ENCODE data around the gene LHFPL3. TPM values are rescaled to one million over a fixed set of nuclear protein-coding genes. Genes with fewer than 3 reads are reported as not detected.

LHFPL3 gene
- total RNA-seq, 4 donors from 2014 or later: not detected

DNA sequence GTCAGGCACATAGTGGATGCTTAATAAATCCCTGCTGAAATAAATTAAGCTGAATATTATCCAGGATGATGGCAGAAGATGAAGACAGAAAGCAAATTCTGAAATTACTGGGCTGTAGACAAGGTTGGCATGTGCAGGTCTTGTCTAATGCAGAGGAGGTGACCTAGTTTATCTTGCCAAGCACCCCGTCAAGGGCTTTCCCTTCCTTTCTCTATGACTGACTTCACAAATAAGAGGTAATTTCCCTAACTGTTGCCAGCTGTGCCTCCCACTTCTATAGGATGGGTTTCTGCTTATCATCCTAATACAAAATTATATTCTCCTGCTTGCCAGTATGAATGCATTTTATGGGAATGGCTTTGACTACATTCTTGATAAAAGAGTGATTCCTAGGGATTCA lies 38.0 kb downstream of the LHFPL3 start:
- Histone ChIP-seq H3K27me3 (no peaks in the 10 kb centered on the region), H3K27ac (no peak overlapping the region), H3K36me3 (no peaks in the 10 kb centered on the region), H3K4me3 (replicated peaks in 1 of 3) (no peak overlapping the region), H3K9me3 (no peaks in the 10 kb centered on the region), H3K4me1 (peaks cover 12 to 16% of the 10 kb centered on the region in 2 donors)
- WGBS, 2 donors: 20 to 21% methylated on average over 1 of the region's 1 CpG
- intact Hi-C loops (cut with DNase I): no loop called here
- TF ChIP-seq, protein P1, sequence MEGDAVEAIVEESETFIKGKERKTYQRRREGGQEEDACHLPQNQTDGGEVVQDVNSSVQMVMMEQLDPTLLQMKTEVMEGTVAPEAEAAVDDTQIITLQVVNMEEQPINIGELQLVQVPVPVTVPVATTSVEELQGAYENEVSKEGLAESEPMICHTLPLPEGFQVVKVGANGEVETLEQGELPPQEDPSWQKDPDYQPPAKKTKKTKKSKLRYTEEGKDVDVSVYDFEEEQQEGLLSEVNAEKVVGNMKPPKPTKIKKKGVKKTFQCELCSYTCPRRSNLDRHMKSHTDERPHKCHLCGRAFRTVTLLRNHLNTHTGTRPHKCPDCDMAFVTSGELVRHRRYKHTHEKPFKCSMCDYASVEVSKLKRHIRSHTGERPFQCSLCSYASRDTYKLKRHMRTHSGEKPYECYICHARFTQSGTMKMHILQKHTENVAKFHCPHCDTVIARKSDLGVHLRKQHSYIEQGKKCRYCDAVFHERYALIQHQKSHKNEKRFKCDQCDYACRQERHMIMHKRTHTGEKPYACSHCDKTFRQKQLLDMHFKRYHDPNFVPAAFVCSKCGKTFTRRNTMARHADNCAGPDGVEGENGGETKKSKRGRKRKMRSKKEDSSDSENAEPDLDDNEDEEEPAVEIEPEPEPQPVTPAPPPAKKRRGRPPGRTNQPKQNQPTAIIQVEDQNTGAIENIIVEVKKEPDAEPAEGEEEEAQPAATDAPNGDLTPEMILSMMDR (IDR thresholded peaks at IDR 0.05): no peak
- no peak for TF ChIP-seq POLR2A (IDR thresholded peaks at IDR 0.05)
- DNase-seq: peak; percentile 62 to 69

DNA sequence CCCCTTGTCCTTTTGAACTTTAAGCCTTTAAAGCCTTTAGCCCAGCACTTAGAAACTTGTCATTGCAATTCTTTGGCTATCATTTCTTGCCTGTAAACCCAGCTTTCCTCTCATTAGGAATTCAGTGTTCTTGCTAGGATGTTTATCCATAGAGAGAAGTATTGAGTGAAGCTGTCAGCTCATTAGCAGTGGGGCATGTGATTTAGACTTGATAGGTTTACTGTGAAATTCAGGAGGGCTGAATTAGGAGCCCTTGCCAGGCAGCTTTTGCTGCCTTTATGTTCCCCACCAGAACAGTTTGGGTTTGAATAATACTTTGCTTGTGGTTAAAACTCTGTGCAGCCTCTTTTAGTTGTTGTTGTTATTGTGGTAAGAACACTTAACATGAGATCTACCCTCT lies 39.5 kb downstream of the LHFPL3 start:
- DNase-seq: no peak
- no peak overlapping the region for H3K4me3 ChIP-seq (replicated peaks in 1 of 3)
- TF ChIP-seq, protein P1 (IDR thresholded peaks at IDR 0.05): no peak
- TF ChIP-seq POLR2A (IDR thresholded peaks at IDR 0.05): no peak
- H3K27me3 ChIP-seq: no peaks in the 10 kb centered on the region
- H3K9me3 ChIP-seq: no peaks in the 10 kb centered on the region
- intact Hi-C loops (cut with DNase I): no loop called here
- peaks cover 12 to 16% of the 10 kb centered on the region in 2 donors for H3K4me1 ChIP-seq
- H3K36me3 ChIP-seq: no peaks in the 10 kb centered on the region
- H3K27ac ChIP-seq: no peak overlapping the region

DNA sequence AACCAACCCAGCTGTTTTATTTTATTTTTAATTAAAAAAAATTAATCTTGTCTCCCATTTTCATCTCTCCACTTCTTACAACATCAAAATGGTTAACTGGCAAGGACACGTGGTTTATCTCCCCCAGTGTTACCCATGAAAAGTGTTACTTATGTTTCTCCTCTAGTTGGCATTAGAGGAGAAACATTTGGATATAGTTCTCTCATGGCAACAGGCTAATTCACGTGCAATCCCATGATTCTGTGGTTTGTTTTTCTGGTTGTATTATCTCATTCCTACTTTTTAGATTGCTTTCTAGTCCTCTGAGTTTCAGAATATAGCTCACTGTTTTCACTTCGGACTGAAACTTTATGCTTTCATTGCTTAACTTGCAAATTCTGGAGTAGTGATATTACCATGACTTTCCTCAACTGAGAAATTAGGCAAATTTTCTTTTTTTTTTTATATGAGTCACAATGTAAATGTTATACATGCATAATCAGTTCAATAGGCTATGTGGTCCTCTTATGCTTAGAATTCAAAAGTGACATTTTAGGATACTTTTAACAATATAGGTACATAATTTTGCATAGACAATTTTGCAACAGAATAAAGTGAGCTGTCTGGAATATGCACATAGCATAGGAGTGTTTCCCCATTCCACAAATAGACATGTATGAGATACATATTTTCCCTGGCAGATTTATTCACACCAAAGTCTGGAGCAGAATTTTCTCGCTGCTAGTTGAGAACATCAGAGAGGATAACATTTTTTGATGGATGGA lies 43.0 kb downstream of the LHFPL3 start:
- TF ChIP-seq POLR2A (IDR thresholded peaks at IDR 0.05): no peak
- TF ChIP-seq, protein P1 (IDR thresholded peaks at IDR 0.05): no peak
- Histone ChIP-seq H3K4me3 (replicated peaks in 1 of 3) (no peak overlapping the region), H3K4me1 (peaks cover 8 to 9% of the 10 kb centered on the region in 2 donors), H3K9me3 (no peaks in the 10 kb centered on the region), H3K27ac (no peak overlapping the region), H3K36me3 (no peaks in the 10 kb centered on the region), H3K27me3 (no peaks in the 10 kb centered on the region)
- intact Hi-C loops (cut with DNase I): no loop called here
- DNase-seq: no peak
- WGBS, 2 donors: 64 to 74% methylated on average over 4 of the region's 4 CpGs

DNA sequence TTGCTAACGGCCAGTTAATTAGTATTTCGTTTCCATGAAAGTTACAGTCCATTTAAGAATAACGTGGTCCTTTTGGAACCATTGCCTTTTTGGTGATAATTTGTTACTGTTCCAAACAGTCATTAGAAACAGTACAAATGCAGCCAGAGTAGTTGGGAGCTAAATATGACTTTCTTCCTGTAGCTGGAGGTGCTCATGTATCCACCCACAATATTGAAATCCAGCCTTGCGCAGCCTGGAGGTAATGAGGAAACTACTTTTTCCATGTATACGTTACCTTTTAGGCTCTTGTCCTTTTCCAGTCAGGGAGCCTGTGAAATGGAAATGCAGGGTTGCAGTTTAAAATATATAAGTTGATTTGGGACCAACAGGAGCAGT lies 43.6 kb downstream of the LHFPL3 start:
- intact Hi-C loops (cut with DNase I): no loop called here

DNA sequence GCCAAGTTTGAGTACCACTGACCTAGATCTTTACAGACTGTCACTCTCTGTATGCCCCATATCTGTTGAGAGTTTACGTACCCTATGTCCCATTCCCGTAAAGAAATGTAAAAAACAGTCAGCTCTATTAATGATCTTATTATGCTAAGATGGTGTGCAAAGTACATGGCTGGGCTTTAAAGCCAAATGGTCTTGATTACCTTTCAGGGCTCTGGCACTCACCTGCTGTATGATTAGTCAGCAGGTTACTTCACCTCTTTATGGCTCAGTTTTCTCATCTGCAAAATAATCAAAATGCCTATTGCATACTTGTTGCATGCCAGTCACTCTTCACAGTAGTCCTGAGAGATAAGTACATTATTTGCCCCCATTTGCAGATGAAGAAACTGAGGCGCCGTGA lies 54.2 kb downstream of the LHFPL3 start:
- H3K9me3 ChIP-seq: no peaks in the 10 kb centered on the region
- intact Hi-C loops (cut with DNase I): no loop called here
- WGBS, 2 donors: 96 to 97% methylated on average over 4 of the region's 4 CpGs

More for the DNA sequence above, 43.6 kb downstream of the LHFPL3 start:
- no peak for TF ChIP-seq POLR2A (IDR thresholded peaks at IDR 0.05)
- TF ChIP-seq, protein P1 (IDR thresholded peaks at IDR 0.05): no peak
- Histone ChIP-seq H3K27ac (no peak overlapping the region), H3K27me3 (no peaks in the 10 kb centered on the region), H3K36me3 (no peaks in the 10 kb centered on the region), H3K9me3 (no peaks in the 10 kb centered on the region), H3K4me3 (replicated peaks in 1 of 3) (no peak overlapping the region), H3K4me1 (peaks cover 2 to 4% of the 10 kb centered on the region in 2 donors)
- DNase-seq: no peak
- 87 to 89% methylated on average over 5 of the region's 5 CpGs for WGBS, 2 donors

More for the DNA sequence above, 54.2 kb downstream of the LHFPL3 start:
- no peaks in the 10 kb centered on the region for H3K4me1 ChIP-seq
- TF ChIP-seq, protein P1 (IDR thresholded peaks at IDR 0.05): no peak
- no peak for TF ChIP-seq POLR2A (IDR thresholded peaks at IDR 0.05)
- H3K27ac ChIP-seq: no peak overlapping the region
- no peak overlapping the region for H3K4me3 ChIP-seq (replicated peaks in 1 of 3)
- no peaks in the 10 kb centered on the region for H3K36me3 ChIP-seq
- DNase-seq: no peak
- H3K27me3 ChIP-seq: no peaks in the 10 kb centered on the region

Data from thyroid gland (tissue), 4 donors.